HG03095 (cell line): ENCODE data around the gene ERVFRD-1.

Source experiments
- ATAC-seq: cut with Tn5 transposase; IDR thresholded peaks from one replicate; pipeline ENCODE4 v1.9.1; 2021; ENCODE audit warnings: moderate library complexity; ENCODE audit not compliant: unreplicated experiment

Gene ERVFRD-1

GRCh38 chr6:11110921-11111768 is at the start of gene ERVFRD-1:
ERVFRD-1 (minus strand) TSS chr6:11111725; CDS start chr6:11105310, 6,415 bp downstream.
- no peak for ATAC-seq

- ATAC-seq: no peak
Measured at GRCh38 chr6:11160199-11160598, 48.7 kb upstream of the ERVFRD-1 start.

- ATAC-seq: no peak
Measured at GRCh38 chr6:11155589-11155988, 44.1 kb upstream of the ERVFRD-1 start.

GRCh38 chr6:11153447-11153846 is 41.9 kb upstream of the ERVFRD-1 start:
- no peak for ATAC-seq

GRCh38 chr6:11152581-11152980 is 41.1 kb upstream of the ERVFRD-1 start:
- no peak for ATAC-seq

GRCh38 chr6:11151488-11151887 is 40.0 kb upstream of the ERVFRD-1 start:
- no peak for ATAC-seq

- ATAC-seq: no peak
Measured at GRCh38 chr6:11149551-11149950, 38.0 kb upstream of the ERVFRD-1 start.

- ATAC-seq: no peak
Measured at GRCh38 chr6:11146117-11146826, 34.7 kb upstream of the ERVFRD-1 start.

- ATAC-seq: no peak
Measured at GRCh38 chr6:11144393-11144851, 32.9 kb upstream of the ERVFRD-1 start.

- ATAC-seq: no peak
Measured at GRCh38 chr6:11143394-11144371, 32.2 kb upstream of the ERVFRD-1 start.

- ATAC-seq: no peak
Measured at GRCh38 chr6:11142296-11143027, 30.9 kb upstream of the ERVFRD-1 start.

- ATAC-seq: no peak
Measured at GRCh38 chr6:11141295-11141694, 29.8 kb upstream of the ERVFRD-1 start.

- ATAC-seq: no peak
Measured at GRCh38 chr6:11140056-11140455, 28.5 kb upstream of the ERVFRD-1 start.

- no peak for ATAC-seq
Measured at GRCh38 chr6:11139051-11139960, 27.8 kb upstream of the ERVFRD-1 start.

GRCh38 chr6:11136809-11137208 is 25.3 kb upstream of the ERVFRD-1 start:
- ATAC-seq: no peak

GRCh38 chr6:11133281-11133680 is 21.8 kb upstream of the ERVFRD-1 start:
- no peak for ATAC-seq

- ATAC-seq: no peak
Measured at GRCh38 chr6:11132194-11132888, 20.8 kb upstream of the ERVFRD-1 start.

GRCh38 chr6:11130605-11131004 is 19.1 kb upstream of the ERVFRD-1 start:
- no peak for ATAC-seq
